ENCODE measurements around the gene LSS.
"Not testable (repeated sequence)": the region's sequence is repeated elsewhere in the genome, so short reads cannot be mapped to it uniquely, and the experiment has no call there.

LSS gene

DNA sequence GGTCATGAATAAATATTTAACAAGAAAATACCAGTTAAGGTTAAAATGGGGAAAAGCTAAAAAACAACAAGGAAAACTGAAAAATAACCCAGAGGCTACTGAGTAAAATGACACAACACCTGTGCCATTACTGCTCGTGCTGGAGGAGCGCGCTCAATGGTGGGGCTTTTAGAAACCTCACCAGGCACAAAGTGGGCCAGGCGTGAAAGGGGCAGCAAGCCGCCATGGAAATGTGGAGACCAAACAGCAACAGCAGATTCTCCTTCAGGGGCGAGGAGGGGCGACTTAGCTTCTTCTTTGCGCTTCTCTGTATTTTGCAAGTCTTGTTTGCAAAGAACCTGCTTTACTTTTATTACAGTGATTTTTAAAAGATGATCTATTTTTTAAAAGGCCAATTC lies 25.4 kb downstream of the LSS start:
- no peak for DNase-seq

- no peak for DNase-seq
Observed at GRCh38 chr21:46202592-46203202, 25.9 kb downstream of the LSS start.

DNA sequence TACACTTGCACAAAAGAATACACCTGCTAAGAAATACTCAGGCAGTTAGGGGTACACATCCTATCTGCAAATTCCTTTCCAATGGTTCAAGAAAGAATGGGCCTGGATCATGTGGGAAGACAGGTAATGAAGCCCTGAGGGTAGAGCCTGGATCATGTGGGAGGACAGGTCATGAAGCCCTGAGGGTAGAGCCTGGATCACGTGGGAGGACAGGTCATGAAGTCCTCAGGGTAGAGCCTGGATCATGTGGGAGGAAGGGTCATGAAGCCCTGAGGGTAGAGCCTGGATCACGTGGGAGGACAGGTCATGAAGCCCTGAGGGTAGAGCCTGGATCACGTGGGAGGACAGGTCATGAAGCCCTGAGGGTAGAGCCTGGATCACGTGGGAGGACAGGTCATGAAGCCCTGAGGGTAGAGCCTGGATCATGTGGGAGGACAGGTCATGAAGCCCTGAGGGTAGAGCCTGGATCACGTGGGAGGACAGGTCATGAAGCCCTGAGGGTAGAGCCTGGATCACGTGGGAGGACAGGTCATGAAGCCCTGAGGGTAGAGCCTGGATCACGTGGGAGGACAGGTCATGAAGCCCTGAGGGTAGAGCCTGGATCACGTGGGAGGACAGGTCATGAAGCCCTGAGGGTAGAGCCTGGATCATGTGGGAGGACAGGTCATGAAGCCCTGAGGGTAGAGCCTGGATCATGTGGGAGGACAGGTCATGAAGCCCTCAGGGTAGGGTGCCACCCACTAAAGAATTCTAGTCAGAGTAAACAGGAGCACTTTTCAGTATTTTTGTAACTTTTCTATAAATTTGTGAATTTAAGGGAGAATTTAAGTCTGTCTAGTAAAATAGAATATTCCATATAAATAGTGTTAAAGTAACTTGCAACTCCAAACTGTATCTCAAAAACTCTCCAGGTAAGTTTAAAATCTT lies 27.4 kb downstream of the LSS start:
- not testable (repeated sequence) for DNase-seq

DNA sequence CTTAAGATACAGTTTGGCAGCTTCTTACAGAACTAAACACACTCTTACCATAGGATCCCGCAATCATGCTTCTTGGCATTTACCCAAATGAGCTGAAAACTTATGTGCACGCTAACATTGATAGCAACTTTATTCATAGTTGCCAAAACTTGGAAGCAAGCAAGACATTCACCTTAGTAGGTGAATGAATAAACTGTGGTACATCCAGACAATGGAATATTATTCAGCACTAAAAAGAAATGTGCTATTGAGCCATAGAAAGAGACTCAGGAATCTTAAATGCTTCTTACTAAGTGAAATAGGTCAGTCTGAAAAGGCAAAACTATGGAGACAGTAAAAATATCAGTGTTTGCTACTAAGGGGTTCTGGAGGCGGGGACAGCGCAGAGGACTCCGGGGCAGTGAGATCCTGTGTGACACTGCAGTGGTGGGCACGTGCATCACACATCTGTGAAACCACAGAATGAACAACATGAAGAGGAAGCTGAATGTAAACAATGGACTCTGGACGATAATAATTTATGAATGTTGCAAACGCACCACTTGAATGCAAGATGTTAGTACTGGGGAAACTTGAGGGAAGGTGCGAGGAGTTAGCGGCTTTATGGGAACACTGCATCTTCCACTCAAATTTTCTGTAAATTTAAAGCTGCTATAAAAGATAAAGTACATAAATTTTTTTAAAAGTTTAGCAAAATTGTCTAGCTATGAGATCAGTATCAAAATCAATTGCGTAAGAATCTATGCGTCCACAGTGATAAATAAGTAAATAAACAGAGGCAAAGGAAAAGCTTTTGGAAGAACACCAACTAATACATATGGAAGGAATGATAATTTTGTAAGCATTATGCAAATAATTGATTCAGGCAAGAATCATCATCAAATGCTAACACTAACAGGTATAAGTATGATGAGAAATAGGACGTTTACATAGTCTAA lies 28.9 kb downstream of the LSS start:
- no peak for DNase-seq

DNA sequence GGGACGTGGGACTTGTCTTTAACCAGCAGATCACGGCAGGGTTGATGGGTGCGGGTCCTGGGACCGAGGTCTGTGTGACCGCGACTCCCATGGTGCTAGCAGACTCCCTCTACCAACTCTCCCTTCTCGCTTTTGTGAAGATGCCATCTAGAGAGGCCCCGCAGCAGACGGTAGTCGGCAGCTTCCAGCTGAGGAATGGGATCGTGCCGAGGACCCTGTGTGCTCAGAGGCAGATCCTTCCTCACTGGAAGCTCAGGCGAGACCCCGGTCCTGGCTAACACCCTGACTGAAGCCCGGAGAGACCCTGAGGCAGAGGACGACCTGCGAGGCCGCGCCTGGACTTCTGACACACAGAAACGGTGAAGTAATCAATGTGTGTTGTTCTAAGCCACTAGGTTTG lies 31.8 kb downstream of the LSS start:
- DNase-seq = no peak

- DNase-seq = no peak
Observed at GRCh38 chr21:46195595-46196195, 32.9 kb downstream of the LSS start.

DNA sequence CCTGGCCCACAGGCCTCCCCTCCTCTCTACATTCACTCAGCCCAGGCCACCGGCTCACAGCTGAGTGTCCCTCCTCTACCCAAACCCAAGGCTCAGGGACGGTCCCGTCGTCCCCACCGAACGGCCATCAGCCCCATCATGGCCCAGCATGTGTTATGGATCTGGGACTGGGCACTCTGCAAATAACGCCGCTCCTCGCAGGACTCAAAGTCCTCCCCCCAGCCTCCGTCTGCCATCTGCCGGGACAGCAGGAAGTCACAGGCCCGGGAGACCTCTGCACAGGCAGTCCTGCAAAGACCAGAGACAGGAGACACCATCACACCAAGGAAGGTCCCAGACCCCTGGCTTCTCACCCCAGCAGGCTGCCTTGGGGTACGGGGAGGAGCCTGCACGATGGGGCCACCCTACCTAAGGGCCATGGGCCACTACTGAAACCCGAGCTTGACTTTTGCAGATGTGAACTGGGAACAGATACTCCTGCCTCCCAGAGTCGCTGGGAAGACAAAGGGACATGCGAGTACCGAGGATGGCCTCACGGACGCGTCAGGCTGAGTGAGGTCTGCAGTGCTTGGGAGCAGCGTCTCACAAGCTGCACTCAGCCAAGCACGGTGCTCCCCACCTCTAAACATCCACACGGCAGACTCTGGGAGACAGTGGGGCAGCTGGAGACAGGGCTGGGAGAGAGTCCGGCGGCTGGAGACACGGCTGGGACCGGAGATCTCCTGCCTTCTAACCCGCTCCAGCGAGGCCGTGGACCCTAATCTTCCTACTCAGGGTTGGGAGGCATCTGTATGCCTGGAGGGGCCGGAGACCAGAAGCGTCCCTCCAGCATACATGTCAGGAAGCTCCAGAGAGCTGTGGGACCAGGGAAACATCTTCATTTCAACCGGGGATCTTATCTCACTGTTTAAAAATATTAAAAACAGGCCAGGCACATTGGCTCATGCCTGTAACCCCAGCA lies 33.9 kb downstream of the LSS start:
- DNase-seq = no peak

DNA sequence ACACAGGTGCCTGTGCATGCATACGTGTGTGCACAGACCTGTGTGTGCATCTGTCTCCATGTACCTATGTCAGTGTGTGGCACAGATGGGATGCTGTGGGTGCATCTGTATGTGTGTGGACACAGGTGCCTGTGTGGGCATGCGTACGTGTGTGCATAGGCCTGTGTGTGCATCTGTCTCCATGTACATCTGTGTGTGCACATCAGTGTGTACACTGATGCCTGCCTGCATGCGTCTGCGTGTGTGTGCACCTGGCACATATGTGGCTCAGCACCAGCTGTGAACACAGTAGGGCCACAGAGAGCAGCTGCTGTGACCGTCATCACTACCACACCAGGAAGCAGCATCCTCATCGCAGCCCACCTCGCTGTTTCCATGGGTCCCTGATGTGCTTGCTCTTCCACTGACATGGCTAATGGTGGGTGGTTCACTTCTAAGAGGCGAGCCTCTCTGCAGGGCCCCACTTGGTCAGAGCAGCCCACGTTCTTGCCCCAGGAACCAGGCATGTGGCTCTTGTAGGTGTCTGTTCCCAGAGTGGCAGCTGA lies 34.7 kb downstream of the LSS start:
- no peak for DNase-seq

- no peak for DNase-seq
Observed at GRCh38 chr21:46191686-46192575, 36.6 kb downstream of the LSS start.

DNA sequence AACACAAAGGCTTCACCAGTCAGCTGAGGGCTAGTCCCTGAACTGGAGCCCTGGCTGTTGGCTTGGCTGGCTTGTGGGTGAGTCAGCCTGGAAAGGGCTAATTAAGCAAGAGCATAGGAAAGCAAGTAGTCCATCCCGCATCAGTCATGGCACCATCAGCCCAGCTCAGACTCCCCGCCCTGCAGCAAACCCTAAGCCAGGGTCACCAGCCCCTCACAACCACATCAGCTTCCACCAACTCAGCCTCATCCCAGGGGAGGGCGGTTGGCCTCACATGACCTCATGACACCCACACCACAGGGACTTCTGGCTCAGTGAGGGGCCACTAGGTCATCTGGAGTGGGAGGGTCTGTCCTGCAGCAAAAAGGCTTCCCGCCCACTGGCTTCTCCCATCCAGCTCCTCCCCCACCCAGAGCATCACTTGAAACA lies 37.3 kb downstream of the LSS start:
- DNase-seq = no peak

- no peak for DNase-seq
Observed at GRCh38 chr21:46190491-46191131, 38.0 kb downstream of the LSS start.

DNA sequence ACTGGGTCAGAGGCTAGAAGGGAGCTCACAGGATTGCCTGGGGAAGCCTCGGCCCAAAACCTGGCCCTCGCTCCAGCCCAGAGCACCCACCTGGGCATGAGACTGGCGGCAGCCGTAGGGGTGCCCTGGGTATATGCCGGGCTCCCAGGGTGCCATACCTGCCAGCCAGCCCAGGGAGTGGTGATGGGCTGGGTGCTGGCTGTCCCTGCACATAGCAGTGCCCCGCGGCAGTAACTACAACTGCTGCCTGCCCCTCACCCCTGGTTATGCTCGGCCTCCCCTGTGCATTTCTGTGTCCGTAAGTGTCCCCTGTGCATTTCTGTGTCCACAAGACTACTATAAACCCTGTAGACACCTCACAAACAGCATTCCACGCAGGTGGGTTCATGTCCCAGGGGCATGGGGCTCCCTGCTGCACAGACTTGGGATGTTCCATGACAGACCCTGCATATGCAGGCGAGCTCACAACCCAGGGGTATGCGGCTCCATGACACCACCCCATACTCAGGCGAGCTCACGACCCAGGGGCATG lies 38.5 kb downstream of the LSS start:
- no peak for DNase-seq

DNA sequence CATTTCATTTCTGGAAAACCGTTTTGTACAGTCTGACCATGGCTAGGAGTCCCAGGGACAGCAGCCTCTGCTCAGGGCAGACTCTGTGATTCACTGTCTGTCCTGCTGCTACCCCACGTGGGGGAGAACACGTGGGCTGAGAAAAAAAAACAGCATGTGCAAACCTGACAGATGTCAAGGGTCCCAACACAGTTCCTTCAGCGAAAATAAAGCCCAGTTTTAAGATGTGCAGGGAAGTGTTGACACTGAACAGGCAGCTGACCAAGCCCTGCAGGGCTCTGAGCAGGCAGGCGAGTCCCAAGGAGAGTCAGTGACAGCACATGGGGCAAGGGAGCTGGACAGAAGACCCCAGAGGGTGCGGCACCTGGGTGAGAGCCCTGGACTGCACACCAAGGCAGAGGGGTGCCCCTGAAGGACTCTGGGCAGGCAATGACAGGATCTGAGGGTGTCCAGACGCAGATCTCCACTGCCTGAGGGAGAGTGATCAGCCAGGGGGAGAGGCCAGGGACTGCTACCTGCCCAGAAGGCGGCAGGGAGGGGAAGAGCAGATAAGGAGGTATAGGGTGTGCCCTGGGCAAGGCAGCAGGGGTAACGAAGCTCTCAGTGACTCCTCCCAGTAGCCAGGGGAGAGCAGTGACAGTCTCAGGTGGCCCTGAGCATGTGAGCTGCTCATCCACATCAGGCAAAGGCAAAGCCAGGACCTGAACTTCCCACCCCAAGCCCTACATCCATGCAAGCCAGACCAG lies 39.2 kb downstream of the LSS start:
- DNase-seq = no peak

DNA sequence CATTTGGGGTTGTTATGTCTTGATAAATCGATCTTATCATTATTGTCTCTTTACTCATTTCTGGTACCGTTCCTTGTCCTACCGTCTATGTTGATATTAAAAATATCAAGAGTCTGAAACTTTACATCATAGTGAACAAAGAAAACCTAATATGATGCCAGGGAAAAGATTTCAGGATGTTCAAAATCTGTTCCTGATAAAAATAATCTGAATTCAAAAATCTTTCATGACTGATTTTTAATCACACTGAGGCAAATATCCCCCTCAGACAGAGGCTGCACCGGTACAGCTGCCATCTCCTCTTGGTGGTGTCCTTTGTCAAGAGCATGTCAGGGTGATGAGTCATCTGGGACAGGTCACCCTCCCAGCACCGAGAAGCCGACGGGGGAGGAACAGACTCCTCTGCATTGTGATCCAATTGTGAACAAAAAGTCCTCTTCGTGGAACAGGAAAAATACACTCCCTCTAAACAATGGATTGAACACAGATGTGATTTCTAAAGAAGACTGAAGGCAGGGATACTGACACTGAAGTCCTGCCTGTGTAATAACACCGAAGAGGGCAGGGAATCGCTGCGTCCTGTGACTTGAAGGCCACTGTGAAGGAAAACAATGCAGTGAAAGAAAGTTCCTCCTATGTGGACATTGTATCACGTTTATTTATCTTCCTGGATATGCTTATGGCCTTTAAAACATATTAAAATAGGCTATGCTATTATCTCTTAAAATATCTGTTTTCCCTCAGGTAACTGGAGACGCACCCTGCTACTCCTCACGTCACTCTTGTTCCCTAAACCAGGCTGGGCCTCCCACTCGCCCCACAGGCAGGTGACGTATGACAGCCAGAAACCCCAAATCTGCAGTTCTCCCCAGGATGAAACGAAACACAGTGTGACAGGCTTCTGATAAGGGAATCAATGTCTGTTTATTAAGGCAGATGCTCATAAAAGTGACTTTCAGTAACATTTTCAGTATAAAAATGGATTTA lies 40.1 kb downstream of the LSS start:
- no peak for DNase-seq

GRCh38 chr21:46187814-46188213 lies 40.8 kb downstream of the LSS start:
- DNase-seq = no peak

- no peak for DNase-seq
Observed at GRCh38 chr21:46187261-46187660, 41.3 kb downstream of the LSS start.

- no peak for DNase-seq
Observed at GRCh38 chr21:46185716-46186115, 42.9 kb downstream of the LSS start.

Data from NCI-H187 (cell line).